GM19351 (cell line): ENCODE measurements around the gene CARD19.

Experiments
- ATAC-seq: cut with Tn5 transposase; IDR thresholded peaks from one replicate; pipeline ENCODE4 v1.9.1; 2021; ENCODE audit warnings: mild to moderate bottlenecking, moderate library complexity; ENCODE audit not compliant: unreplicated experiment

Gene CARD19

GRCh38 chr9:93086447-93087224 lies 9.4 kb upstream of the CARD19 start:
- no peak for ATAC-seq

- ATAC-seq: no peak
These were observed 7.9 kb upstream of the CARD19 start for GRCh38 chr9:93087971-93088655.

GRCh38 chr9:93088656-93089015 lies 7.4 kb upstream of the CARD19 start:
- ATAC-seq: no peak

- no peak for ATAC-seq
These were observed 7.0 kb upstream of the CARD19 start for GRCh38 chr9:93089024-93089423.

GRCh38 chr9:93089481-93089991 lies 6.5 kb upstream of the CARD19 start:
- ATAC-seq: no peak

- no peak for ATAC-seq
These were observed 5.8 kb upstream of the CARD19 start for GRCh38 chr9:93090091-93090655.

GRCh38 chr9:93091056-93091452 lies 5.0 kb upstream of the CARD19 start:
- no peak for ATAC-seq

- ATAC-seq: no peak
These were observed 4.5 kb upstream of the CARD19 start for GRCh38 chr9:93091453-93092081.

- no peak for ATAC-seq
These were observed 3.6 kb upstream of the CARD19 start for GRCh38 chr9:93092251-93092991.

- no peak for ATAC-seq
These were observed 2.7 kb upstream of the CARD19 start for GRCh38 chr9:93093127-93093876.

GRCh38 chr9:93093877-93094657 lies 1.9 kb upstream of the CARD19 start:
- ATAC-seq: no peak

GRCh38 chr9:93094658-93095204 lies 1.3 kb upstream of the CARD19 start:
- ATAC-seq: peak; percentile 17

- ATAC-seq: peak; percentile 52
These were observed 549 bp upstream of the CARD19 start for GRCh38 chr9:93095205-93096130.

GRCh38 chr9:93096811-93097382 lies 880 bp downstream of the CARD19 start:
- ATAC-seq: no peak

GRCh38 chr9:93097511-93098201 lies 1.6 kb downstream of the CARD19 start:
- ATAC-seq: no peak

- ATAC-seq: no peak
These were observed 2.4 kb downstream of the CARD19 start for GRCh38 chr9:93098236-93098946.
